IMR-90 (cell line): ENCODE measurements around the gene HOXC6. TPM values are rescaled to one million over a fixed set of nuclear protein-coding genes. Genes with fewer than 3 reads are reported as not detected.

Experiments used
- ATAC-seq: fragments of 200-7000 bp; cut with Tn5 transposase; 2 replicates; pipeline ENCODE4 v1.9.1; 2020; ENCODE audit warnings: low read depth, mild to moderate bottlenecking, moderate library complexity
- BruUV-seq: library from RNA; stranded (reverse); fragments of 400-500 nt; replicated peaks from 2 replicates; lab custom pipeline; 2021; lab: Mats Ljungman, UMichigan
- CTCF ChIA-PET: fragments of 300-600 bp; formaldehyde crosslinking; extraction: SDS; loops from one replicate; lab custom pipeline; 2021; ENCODE audit warnings: antibody characterized with exemption; lab: Yijun Ruan, JAX
- POLR2A ChIA-PET: fragments of 300-600 bp; sonication (Branson Sonifier 250); formaldehyde crosslinking; loops from one replicate; lab custom pipeline; 2022; ENCODE audit warnings: antibody characterized with exemption; ENCODE audit not compliant: unreplicated experiment; lab: Charles Lee
- DNase-seq: peaks from one replicate; pipeline ENCODE4 v3.0.0; 2013
- H2AFZ ChIP-seq: replicated peaks from 2 replicates; pipeline ENCODE3; 2013; ENCODE audit warnings: low read length, mild to moderate bottlenecking; ENCODE audit not compliant: poor library complexity
- H2AK5ac ChIP-seq: 2 replicates; pipeline ENCODE4 v1.6.1; 2013; ENCODE audit warnings: low read depth, low read length, inconsistent platforms
- H2AK9ac ChIP-seq: replicated peaks from 2 replicates; pipeline ENCODE3; 2013; ENCODE audit warnings: mild to moderate bottlenecking, low read depth, low read length, moderate library complexity; ENCODE audit not compliant: poor library complexity
- H2BK120ac ChIP-seq: 2 replicates; pipeline ENCODE4 v1.6.1; 2013; ENCODE audit warnings: low read depth, low read length, inconsistent platforms
- H2BK15ac ChIP-seq: 3 replicates; pipeline ENCODE4 v1.6.1; 2013; ENCODE audit warnings: low read depth, low read length, inconsistent platforms
- H2BK20ac ChIP-seq: 2 replicates; pipeline ENCODE4 v1.6.1; 2013; ENCODE audit warnings: low read depth, mild to moderate bottlenecking, inconsistent platforms, low read length, moderate library complexity
- H2BK5ac ChIP-seq: 2 replicates; pipeline ENCODE4 v1.6.1; 2013; ENCODE audit warnings: mild to moderate bottlenecking, low read depth, low read length, inconsistent platforms; ENCODE audit not compliant: poor library complexity, severe bottlenecking
- H3K14ac ChIP-seq: replicated peaks from 2 replicates; pipeline ENCODE4 v1.6.1; 2013; ENCODE audit warnings: low read depth, low read length, inconsistent platforms
- H3K18ac ChIP-seq: 2 replicates; pipeline ENCODE4 v1.6.1; 2013; ENCODE audit warnings: low read depth, low read length, control low read depth
- H3K23ac ChIP-seq: 2 replicates; pipeline ENCODE4 v1.6.1; 2013; ENCODE audit warnings: low read depth, low read length, inconsistent platforms
- H3K27ac ChIP-seq: 2 replicates; pipeline ENCODE4 v1.5.1; 2013; ENCODE audit warnings: mild to moderate bottlenecking, control low read depth, low read length; ENCODE audit not compliant: insufficient read depth
- H3K27me3 ChIP-seq: 2 replicates; pipeline ENCODE4 v1.6.1; 2013; ENCODE audit warnings: low read length; ENCODE audit not compliant: control insufficient read depth, insufficient read depth
- H3K36me3 ChIP-seq: 2 replicates; pipeline ENCODE4 v1.6.1; 2013; ENCODE audit warnings: low read length, mixed read lengths; ENCODE audit not compliant: control insufficient read depth, insufficient read depth
- H3K4ac ChIP-seq: 2 replicates; pipeline ENCODE4 v1.6.1; 2013; ENCODE audit warnings: low read depth, low read length, inconsistent platforms
- H3K4me1 ChIP-seq: 2 replicates; pipeline ENCODE4 v1.6.1; 2013; ENCODE audit warnings: low read length, mixed read lengths; ENCODE audit not compliant: control insufficient read depth, insufficient read depth
- H3K4me2 ChIP-seq: 2 replicates; pipeline ENCODE4 v1.6.1; 2013; ENCODE audit warnings: low read depth, mild to moderate bottlenecking, control low read depth, low read length, moderate library complexity
- H3K4me3 ChIP-seq: 2 replicates; pipeline ENCODE4 v1.5.1; 2013; ENCODE audit warnings: low read depth, mild to moderate bottlenecking, control low read depth, low read length, moderate library complexity; ENCODE audit not compliant: insufficient read depth
- H3K56ac ChIP-seq: 2 replicates; pipeline ENCODE4 v1.6.1; 2013; ENCODE audit warnings: low read length, inconsistent platforms; ENCODE audit not compliant: insufficient read depth; ENCODE audit errors: extremely low read depth
- H3K79me1 ChIP-seq, 2 experiments: 2 replicates each; pipeline ENCODE4 v1.6.1; 2013; ENCODE audit warnings: low read length in 2 of 2, inconsistent platforms in 1 of 2, low read depth in 1 of 2
- H3K9ac ChIP-seq: 2 replicates; pipeline ENCODE4 v1.6.1; 2013; ENCODE audit warnings: low read depth, low read length, control low read depth
- H3K9me1 ChIP-seq: 2 replicates; pipeline ENCODE4 v1.6.1; 2013; ENCODE audit warnings: low read length, inconsistent platforms; ENCODE audit not compliant: insufficient read depth
- H3K9me3 ChIP-seq: 2 replicates; pipeline ENCODE4 v1.6.1; 2013; ENCODE audit warnings: low read length; ENCODE audit not compliant: control insufficient read depth, insufficient read depth
- H4K20me1 ChIP-seq: 2 replicates; pipeline ENCODE4 v1.6.1; 2013; ENCODE audit warnings: low read length, inconsistent platforms; ENCODE audit not compliant: insufficient read depth
- H4K5ac ChIP-seq: 2 replicates; pipeline ENCODE4 v1.6.1; 2013; ENCODE audit warnings: mild to moderate bottlenecking, low read depth, low read length, control low read depth
- H4K8ac ChIP-seq, 2 experiments: 2 replicates each; pipeline ENCODE4 v1.6.1; 2013; ENCODE audit warnings: low read depth in 2 of 2, low read length in 2 of 2, control low read depth in 1 of 2, inconsistent platforms in 1 of 2
- H4K91ac ChIP-seq: 2 replicates; pipeline ENCODE4 v1.6.1; 2013; ENCODE audit warnings: low read depth, low read length, inconsistent platforms; ENCODE audit not compliant: insufficient read depth
- BHLHE40 ChIP-seq: fragments of 150-350 bp; IDR thresholded peaks from 2 replicates; pipeline ENCODE4 v1.6.1; 2016; ENCODE audit warnings: mild to moderate bottlenecking, low read depth, low read length
- CEBPB ChIP-seq: IDR thresholded peaks from 2 replicates; pipeline ENCODE4 v1.6.1; 2012; ENCODE audit warnings: low read depth, low read length, improper control_type of control experiment
- CHD1 ChIP-seq: IDR thresholded peaks from 2 replicates; pipeline ENCODE4 v1.6.1; 2012; ENCODE audit warnings: low read depth, low read length, improper control_type of control experiment
- FOS ChIP-seq: fragments of 150-350 bp; IDR thresholded peaks from 2 replicates; pipeline ENCODE4 v1.6.1; 2016; ENCODE audit warnings: low read depth, low read length
- MAFK ChIP-seq: IDR thresholded peaks from 2 replicates; pipeline ENCODE4 v1.6.1; 2012; ENCODE audit warnings: low read depth, low read length, improper control_type of control experiment
- MAZ ChIP-seq: IDR thresholded peaks from 2 replicates; pipeline ENCODE4 v1.6.1; 2012; ENCODE audit warnings: low read depth, mild to moderate bottlenecking, low read length, improper control_type of control experiment, moderate library complexity, borderline replicate concordance
- MXI1 ChIP-seq: IDR thresholded peaks from 2 replicates; pipeline ENCODE4 v1.6.1; 2012; ENCODE audit warnings: low read depth, mild to moderate bottlenecking, low read length, moderate library complexity, borderline replicate concordance
- NFE2L2 ChIP-seq: fragments of 150-350 bp; IDR thresholded peaks from 2 replicates; pipeline ENCODE4 v1.6.1; 2016; ENCODE audit warnings: low read depth, mild to moderate bottlenecking, low read length
- POLR2A ChIP-seq: IDR thresholded peaks from 2 replicates; pipeline ENCODE4 v1.6.1; 2012; ENCODE audit warnings: mild to moderate bottlenecking, low read depth, low read length
- RAD21 ChIP-seq: IDR thresholded peaks from 2 replicates; pipeline ENCODE4 v1.6.1; 2012; ENCODE audit warnings: low read length, improper control_type of control experiment
- RCOR1 ChIP-seq: IDR thresholded peaks from 2 replicates; pipeline ENCODE4 v1.6.1; 2012; ENCODE audit warnings: mild to moderate bottlenecking, low read length, improper control_type of control experiment; ENCODE audit not compliant: insufficient replicate concordance
- RFX5 ChIP-seq: IDR thresholded peaks from 2 replicates; pipeline ENCODE4 v1.8.0; 2012; ENCODE audit warnings: low read depth, mild to moderate bottlenecking, low read length, moderate library complexity
- SMC3 ChIP-seq: fragments of 150-350 bp; IDR thresholded peaks from 2 replicates; pipeline ENCODE4 v1.6.1; 2016; ENCODE audit warnings: low read depth, mild to moderate bottlenecking, antibody characterized with exemption, low read length, moderate library complexity
- WGBS, 2 experiments: methylation state at CpG; one replicate each; pipeline versions ENCODE4 v1.1.5 to v1.1.7; 2013; ENCODE audit warnings: missing lambda C conversion rate in 2 of 2; ENCODE audit not compliant: insufficient read length in 1 of 2; ENCODE audit errors: extremely low coverage in 2 of 2; 5-methylcytosine and 5-hydroxymethylcytosine counted together
- dilution Hi-C: fragments of 300-500 bp; cut with HindIII; formaldehyde crosslinking; loops from one replicate; pipeline ENCODE4 v1.14.3; 2018; ENCODE audit warnings: low sequenced_read_pairs; ENCODE audit not compliant: unreplicated experiment
- in situ Hi-C: fragments of 300-500 bp; cut with MboI; formaldehyde crosslinking; loops from 3 replicates; pipeline ENCODE4 v1.14.3; 2019; ENCODE audit warnings: low sequenced_read_pairs, inconsistent platforms, mixed read lengths
- intact Hi-C: fragments of 100-400 bp; cut with micrococcal nuclease; formaldehyde crosslinking; loops from 2 replicates; pipeline ENCODE4 v1.10.0; 2022
- polyA plus RNA-seq, 3 experiments: library from polyadenylated mRNA; depleted of rRNA; stranded (reverse); fragments of >200 nt; gene quantifications; 2 replicates each; pipeline ENCODE4 v1.2.3, GENCODE V29; 2012; ENCODE audit warnings: low replicate concordance in 1 of 3
- total RNA-seq: library from RNA; depleted of rRNA; stranded (reverse); fragments of >200 nt; gene quantifications from 2 replicates; pipeline ENCODE4 v1.2.3, GENCODE V29; 2012
- TF ChIP-seq, protein P1 (sequence below): fragments of 150-350 bp; IDR thresholded peaks from 2 replicates; pipeline ENCODE4 v1.6.1; 2016; ENCODE audit warnings: low read depth, mild to moderate bottlenecking, low read length, moderate library complexity, borderline replicate concordance
- TF ChIP-seq, protein P2 (sequence below): conservative IDR thresholded peaks from 2 replicates; pipeline ENCODE4 v1.5.1; 2012; ENCODE audit warnings: mild to moderate bottlenecking, low read depth, low read length, improper control_type of control experiment
- TF ChIP-seq, protein P3 (sequence below): fragments of 150-350 bp; IDR thresholded peaks from 2 replicates; pipeline ENCODE4 v1.6.1; 2017; ENCODE audit warnings: mild to moderate bottlenecking, antibody characterized with exemption, low read length, low read depth

HOXC6 gene
- total and polyA plus RNA-seq, 2 of the 4 experiments (the other 2 are of a cell fraction), result 1.1 TPM; not detected in 1

DNA sequence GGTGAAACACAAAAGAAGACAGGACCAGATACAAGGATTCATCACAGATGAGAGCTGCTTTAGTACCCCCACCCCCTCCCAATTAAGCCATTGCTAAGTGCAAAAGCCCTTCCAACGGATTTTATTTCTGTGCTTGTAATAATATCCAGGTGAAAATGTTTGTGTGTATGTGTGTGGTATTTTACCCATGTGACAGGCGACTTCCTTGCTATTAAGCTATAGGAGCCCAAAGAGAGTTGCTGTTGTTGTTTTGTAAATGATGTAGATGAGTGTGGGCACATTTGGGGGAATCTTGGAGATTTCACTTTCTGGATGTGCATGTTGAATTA is 22.2 kb downstream of the HOXC6 start:
- no peak overlapping the region for H4K91ac ChIP-seq
- no peak overlapping the region for H2BK15ac ChIP-seq
- no TSS peak for BruUV-seq
- H3K4ac ChIP-seq, result no peak overlapping the region
- H3K23ac ChIP-seq, result no peak overlapping the region
- H4K8ac ChIP-seq, result no peak overlapping the region
- H3K9me1 ChIP-seq, result no peaks in the 10 kb centered on the region
- ATAC-seq, result no peak
- H3K9me3 ChIP-seq, result no peaks in the 10 kb centered on the region
- intact Hi-C loops, result no loop called here
- H3K9ac ChIP-seq, result no peak overlapping the region
- no peaks in the 10 kb centered on the region for H4K20me1 ChIP-seq
- H3K56ac ChIP-seq, result no peak overlapping the region
- no peaks in the 10 kb centered on the region for H3K36me3 ChIP-seq
- dilution Hi-C loops, result no loop called here
- CTCF ChIA-PET, result no interaction called here
- 80% methylated on average over 1 of the region's 2 CpGs; no CpG with 5 or more reads in 1 of the 2 experiments for WGBS, 2 experiments
- no peak overlapping the region for H2AK5ac ChIP-seq
- no peak for DNase-seq
- no peak overlapping the region for H2AK9ac ChIP-seq
- H3K14ac ChIP-seq, result no peak overlapping the region
- H3K27me3 ChIP-seq, result peaks cover 78% of the 10 kb centered on the region
- H2AFZ ChIP-seq, result no peak overlapping the region
- POLR2A ChIA-PET, result no interaction called here
- TF ChIP-seq, protein P1, sequence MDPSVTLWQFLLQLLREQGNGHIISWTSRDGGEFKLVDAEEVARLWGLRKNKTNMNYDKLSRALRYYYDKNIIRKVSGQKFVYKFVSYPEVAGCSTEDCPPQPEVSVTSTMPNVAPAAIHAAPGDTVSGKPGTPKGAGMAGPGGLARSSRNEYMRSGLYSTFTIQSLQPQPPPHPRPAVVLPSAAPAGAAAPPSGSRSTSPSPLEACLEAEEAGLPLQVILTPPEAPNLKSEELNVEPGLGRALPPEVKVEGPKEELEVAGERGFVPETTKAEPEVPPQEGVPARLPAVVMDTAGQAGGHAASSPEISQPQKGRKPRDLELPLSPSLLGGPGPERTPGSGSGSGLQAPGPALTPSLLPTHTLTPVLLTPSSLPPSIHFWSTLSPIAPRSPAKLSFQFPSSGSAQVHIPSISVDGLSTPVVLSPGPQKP, result no peak
- TF ChIP-seq SMC3 (no peak), NFE2L2 (no peak), MAZ (no peak), RFX5 (no peak), RAD21 (no peak), RCOR1 (no peak), MAFK (no peak), POLR2A (no peak), CEBPB (no peak), CHD1 (no peak), BHLHE40 (no peak), FOS (no peak), MXI1 (no peak)
- TF ChIP-seq, protein P2, sequence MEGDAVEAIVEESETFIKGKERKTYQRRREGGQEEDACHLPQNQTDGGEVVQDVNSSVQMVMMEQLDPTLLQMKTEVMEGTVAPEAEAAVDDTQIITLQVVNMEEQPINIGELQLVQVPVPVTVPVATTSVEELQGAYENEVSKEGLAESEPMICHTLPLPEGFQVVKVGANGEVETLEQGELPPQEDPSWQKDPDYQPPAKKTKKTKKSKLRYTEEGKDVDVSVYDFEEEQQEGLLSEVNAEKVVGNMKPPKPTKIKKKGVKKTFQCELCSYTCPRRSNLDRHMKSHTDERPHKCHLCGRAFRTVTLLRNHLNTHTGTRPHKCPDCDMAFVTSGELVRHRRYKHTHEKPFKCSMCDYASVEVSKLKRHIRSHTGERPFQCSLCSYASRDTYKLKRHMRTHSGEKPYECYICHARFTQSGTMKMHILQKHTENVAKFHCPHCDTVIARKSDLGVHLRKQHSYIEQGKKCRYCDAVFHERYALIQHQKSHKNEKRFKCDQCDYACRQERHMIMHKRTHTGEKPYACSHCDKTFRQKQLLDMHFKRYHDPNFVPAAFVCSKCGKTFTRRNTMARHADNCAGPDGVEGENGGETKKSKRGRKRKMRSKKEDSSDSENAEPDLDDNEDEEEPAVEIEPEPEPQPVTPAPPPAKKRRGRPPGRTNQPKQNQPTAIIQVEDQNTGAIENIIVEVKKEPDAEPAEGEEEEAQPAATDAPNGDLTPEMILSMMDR, result no peak
- TF ChIP-seq, protein P3, sequence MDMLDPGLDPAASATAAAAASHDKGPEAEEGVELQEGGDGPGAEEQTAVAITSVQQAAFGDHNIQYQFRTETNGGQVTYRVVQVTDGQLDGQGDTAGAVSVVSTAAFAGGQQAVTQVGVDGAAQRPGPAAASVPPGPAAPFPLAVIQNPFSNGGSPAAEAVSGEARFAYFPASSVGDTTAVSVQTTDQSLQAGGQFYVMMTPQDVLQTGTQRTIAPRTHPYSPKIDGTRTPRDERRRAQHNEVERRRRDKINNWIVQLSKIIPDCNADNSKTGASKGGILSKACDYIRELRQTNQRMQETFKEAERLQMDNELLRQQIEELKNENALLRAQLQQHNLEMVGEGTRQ, result no peak
- H3K4me2 ChIP-seq, result no peak overlapping the region
- no peak overlapping the region for H4K5ac ChIP-seq
- H3K4me3 ChIP-seq, result no peak overlapping the region
- no peak overlapping the region for H2BK120ac ChIP-seq
- H3K27ac ChIP-seq, result no peak overlapping the region
- no peak overlapping the region for H2BK20ac ChIP-seq
- no peaks in the 10 kb centered on the region for H3K79me1 ChIP-seq
- H2BK5ac ChIP-seq, result no peak overlapping the region
- no peak overlapping the region for H3K18ac ChIP-seq
- in situ Hi-C loops, result no loop called here
- H3K4me1 ChIP-seq, result no peaks in the 10 kb centered on the region
